H9 (cell line): ENCODE data around the gene ABI3. TPM values are rescaled to one million over a fixed set of nuclear protein-coding genes. Genes with fewer than 3 reads are reported as not detected.

Experiments
- DNase-seq: peaks from one replicate; pipeline ENCODE4 v3.0.0-alpha.2; 2017
- H2AFZ ChIP-seq: one replicate; pipeline ENCODE4 v1.6.1; 2013; ENCODE audit warnings: mild to moderate bottlenecking, low read length, control low read depth, moderate library complexity
- H2AK5ac ChIP-seq: 2 replicates; pipeline ENCODE4 v1.6.1; 2013; ENCODE audit warnings: low read length, control low read depth, mixed read lengths; ENCODE audit not compliant: insufficient read length
- H2BK120ac ChIP-seq: one replicate; pipeline ENCODE4 v1.6.1; 2013; ENCODE audit warnings: low read depth, mild to moderate bottlenecking, low read length, control low read depth, inconsistent platforms; ENCODE audit not compliant: poor library complexity, severe bottlenecking
- H2BK12ac ChIP-seq: 2 replicates; pipeline ENCODE4 v1.6.1; 2013; ENCODE audit warnings: low read length, control low read depth, mixed read lengths, low read depth; ENCODE audit not compliant: insufficient read length
- H2BK15ac ChIP-seq: 2 replicates; pipeline ENCODE4 v1.6.1; 2013; ENCODE audit warnings: low read depth, low read length, control low read depth
- H2BK20ac ChIP-seq: one replicate; pipeline ENCODE4 v1.6.1; 2013; ENCODE audit warnings: low read depth, mild to moderate bottlenecking, low read length, control low read depth, inconsistent platforms; ENCODE audit not compliant: poor library complexity, severe bottlenecking
- H2BK5ac ChIP-seq: 2 replicates; pipeline ENCODE4 v1.6.1; 2013; ENCODE audit warnings: low read length, control low read depth, mixed read lengths; ENCODE audit not compliant: insufficient read length
- H3K14ac ChIP-seq: 2 replicates; pipeline ENCODE4 v1.6.1; 2013; ENCODE audit warnings: low read length, control low read depth; ENCODE audit not compliant: insufficient read depth
- H3K18ac ChIP-seq: 2 replicates; pipeline ENCODE4 v1.6.1; 2013; ENCODE audit warnings: low read depth, mild to moderate bottlenecking, mixed read lengths, low read length, control low read depth; ENCODE audit not compliant: insufficient read length
- H3K23ac ChIP-seq: 2 replicates; pipeline ENCODE4 v1.6.1; 2013; ENCODE audit warnings: low read length, control low read depth, mixed read lengths, low read depth; ENCODE audit not compliant: insufficient read length
- H3K23me2 ChIP-seq: 2 replicates; pipeline ENCODE4 v1.6.1; 2013; ENCODE audit warnings: low read depth, mild to moderate bottlenecking, mixed read lengths, low read length, control low read depth; ENCODE audit not compliant: insufficient read length, poor library complexity, severe bottlenecking
- H3K27ac ChIP-seq: 2 replicates; pipeline ENCODE4 v1.5.1; 2013; ENCODE audit warnings: low read length, control low read depth, mixed read lengths, low read depth; ENCODE audit not compliant: insufficient read length
- H3K27me3 ChIP-seq: 2 replicates; pipeline ENCODE4 v1.6.1; 2013; ENCODE audit warnings: low read length, control low read depth, inconsistent platforms; ENCODE audit not compliant: insufficient read depth
- H3K4ac ChIP-seq: 2 replicates; pipeline ENCODE4 v1.6.1; 2013; ENCODE audit warnings: low read depth, mild to moderate bottlenecking, control low read depth, inconsistent platforms, low read length, moderate library complexity
- H3K4me1 ChIP-seq: 2 replicates; pipeline ENCODE4 v1.6.1; 2013; ENCODE audit warnings: low read length, control low read depth, inconsistent platforms; ENCODE audit not compliant: insufficient read depth
- H3K4me2 ChIP-seq: 2 replicates; pipeline ENCODE4 v1.6.1; 2013; ENCODE audit warnings: low read length, control low read depth, mixed read lengths; ENCODE audit not compliant: insufficient read length, insufficient read depth
- H3K56ac ChIP-seq: 2 replicates; pipeline ENCODE4 v1.6.1; 2013; ENCODE audit warnings: low read depth, mild to moderate bottlenecking, mixed read lengths, low read length, control low read depth; ENCODE audit not compliant: insufficient read length
- H3K79me1 ChIP-seq: 2 replicates; pipeline ENCODE4 v1.6.1; 2013; ENCODE audit warnings: low read depth, mild to moderate bottlenecking, moderate library complexity, low read length, control low read depth, inconsistent platforms; ENCODE audit not compliant: insufficient read depth, poor library complexity, severe bottlenecking
- H3K79me2 ChIP-seq: 2 replicates; pipeline ENCODE4 v1.6.1; 2013; ENCODE audit warnings: low read length, control low read depth, inconsistent platforms; ENCODE audit not compliant: insufficient read depth
- H3K9ac ChIP-seq: 2 replicates; pipeline ENCODE4 v1.6.1; 2013; ENCODE audit warnings: low read length, control low read depth, mixed read lengths; ENCODE audit not compliant: insufficient read length; ENCODE audit errors: extremely low read depth
- H3K9me3 ChIP-seq: one replicate; pipeline ENCODE4 v1.6.1; 2013; ENCODE audit warnings: low read depth, low read length, inconsistent platforms; ENCODE audit not compliant: control insufficient read depth
- H3T11ph ChIP-seq: one replicate; pipeline ENCODE4 v1.6.1; 2013; ENCODE audit warnings: mild to moderate bottlenecking, low read length, control low read depth, inconsistent platforms
- H4K20me1 ChIP-seq: one replicate; pipeline ENCODE4 v1.6.1; 2013; ENCODE audit not compliant: control insufficient read depth, insufficient read length, insufficient read depth
- H4K5ac ChIP-seq: 2 replicates; pipeline ENCODE4 v1.6.1; 2013; ENCODE audit warnings: low read depth, mild to moderate bottlenecking, mixed read lengths, low read length, control low read depth; ENCODE audit not compliant: insufficient read length
- H4K8ac ChIP-seq: replicated peaks from 2 replicates; pipeline ENCODE4 v1.6.1; 2013; ENCODE audit warnings: low read length, control low read depth, mixed read lengths, low read depth; ENCODE audit not compliant: insufficient read length
- H4K91ac ChIP-seq: 2 replicates; pipeline ENCODE4 v1.6.1; 2013; ENCODE audit warnings: low read depth, mild to moderate bottlenecking, moderate library complexity, mixed read lengths, low read length, control low read depth; ENCODE audit not compliant: insufficient read length
- H3K27ac Mint-ChIP-seq, 3 experiments: 2 replicates in 2 of 3; 3 replicates in 1 of 3; pipeline ENCODE4 v1.8.0; 2020 to 2021; ENCODE audit warnings: mixed read lengths in 3 of 3, mild to moderate bottlenecking in 1 of 3, moderate library complexity in 1 of 3
- H3K27me3 Mint-ChIP-seq: 2 replicates; pipeline ENCODE4 v1.8.0; 2021; ENCODE audit warnings: low read depth, mild to moderate bottlenecking, moderate library complexity, mixed read lengths
- H3K36me3 Mint-ChIP-seq, 3 experiments: 2 replicates in 2 of 3; 3 replicates in 1 of 3; pipeline ENCODE4 v1.8.0; 2020 to 2021; ENCODE audit warnings: low read depth in 3 of 3, mixed read lengths in 3 of 3; ENCODE audit not compliant: insufficient read depth in 1 of 3
- H3K4me1 Mint-ChIP-seq, 2 experiments: 2 replicates each; pipeline ENCODE4 v1.8.0; 2020; ENCODE audit warnings: mixed read lengths in 2 of 2
- H3K4me3 Mint-ChIP-seq, 2 experiments: 2 replicates in 1 of 2; 3 replicates in 1 of 2; pipeline ENCODE4 v1.8.0; 2020 to 2021; ENCODE audit warnings: mild to moderate bottlenecking in 2 of 2, mixed read lengths in 2 of 2, moderate library complexity in 1 of 2
- H3K9me3 Mint-ChIP-seq, 2 experiments: 2 replicates in 1 of 2; 3 replicates in 1 of 2; pipeline ENCODE4 v1.8.0; 2020; ENCODE audit warnings: mild to moderate bottlenecking in 2 of 2, mixed read lengths in 2 of 2, moderate library complexity in 1 of 2
- CTCF ChIP-seq: fragments of 200-600 bp; sonication (generic); conservative IDR thresholded peaks from 3 replicates; pipeline ENCODE4 v1.8.0; 2021; ENCODE audit warnings: antibody characterized with exemption, mild to moderate bottlenecking
- WGBS: extraction: QIAGEN DNeasy Blood & Tissue Kit; methylation state at CpG from one replicate; pipeline ENCODE4 v1.1.7; 2013; ENCODE audit warnings: missing lambda C conversion rate, low lambda C conversion rate, mixed read lengths; ENCODE audit not compliant: insufficient read length; ENCODE audit errors: extremely low coverage; 5-methylcytosine and 5-hydroxymethylcytosine counted together
- total RNA-seq: library from RNA; stranded (reverse); gene quantifications from 2 replicates; pipeline ENCODE4 v1.2.1, GENCODE V29; 2021

ABI3 gene
- total RNA-seq, 1 experiment from 2014 or later = 2.1 TPM

GRCh38 chr17:49254066-49254465 is 43.6 kb downstream of the ABI3 start:
- Mint-ChIP-seq H3K27me3 (peaks cover 5% of the 10 kb centered on the region), H3K36me3 (no peaks in the 10 kb centered on the region), H3K9me3 (no peaks in the 10 kb centered on the region), H3K4me1 (peaks cover 4% of the 10 kb centered on the region in 2 experiments; a peak in 1 of 4 replicates), H3K27ac (0 out of 7 replicates have a peak overlapping the region, but pooled peaks of 1 of the 3 experiments have one; percentile 48), H3K4me3 (no peak overlapping the region)
- no peak overlapping the region for H3K56ac ChIP-seq
- no peaks in the 10 kb centered on the region for H3K9me3 ChIP-seq
- H3K9ac ChIP-seq = no peak overlapping the region
- H3K4me1 ChIP-seq = no peaks in the 10 kb centered on the region
- peak; percentile 38; the same call in 2 of the 3 replicates for TF ChIP-seq CTCF
- no peaks in the 10 kb centered on the region for H3K79me1 ChIP-seq
- no peak overlapping the region for H3K4me2 ChIP-seq
- no peak overlapping the region for H2BK20ac ChIP-seq
- no peak overlapping the region for H3K27ac ChIP-seq
- no peak overlapping the region for H4K91ac ChIP-seq
- H2BK15ac ChIP-seq = no peak overlapping the region
- no peaks in the 10 kb centered on the region for H3K79me2 ChIP-seq
- no peak overlapping the region for H3T11ph ChIP-seq
- H2BK120ac ChIP-seq = no peak overlapping the region
- no peak overlapping the region for H2AK5ac ChIP-seq
- DNase-seq = peak; percentile 62
- no peak overlapping the region for H3K23ac ChIP-seq
- H4K20me1 ChIP-seq = no peaks in the 10 kb centered on the region
- no peak overlapping the region for H3K14ac ChIP-seq
- no peak overlapping the region for H3K4ac ChIP-seq
- H3K18ac ChIP-seq = no peak overlapping the region
- no peaks in the 10 kb centered on the region for H3K27me3 ChIP-seq
- H2BK5ac ChIP-seq = no peak overlapping the region
- H3K23me2 ChIP-seq = no peaks in the 10 kb centered on the region
- no peak overlapping the region for H2AFZ ChIP-seq
- no peak overlapping the region for H2BK12ac ChIP-seq
- no CpG with 5 or more reads among the region's 4 CpGs for WGBS
- H4K8ac ChIP-seq = no peak overlapping the region
- H4K5ac ChIP-seq = no peak overlapping the region
